GM21576 (cell line): Measurements from ENCODE around the gene TCEA3.

Source experiments
- ATAC-seq: cut with Tn5 transposase; IDR thresholded peaks from one replicate; pipeline ENCODE4 v1.9.1; 2021; ENCODE audit warnings: mild to moderate bottlenecking, moderate library complexity; ENCODE audit not compliant: unreplicated experiment

TCEA3 gene

GRCh38 chr1:23341931-23342692 is 82.4 kb downstream of the TCEA3 start:
- ATAC-seq = no peak

DNA sequence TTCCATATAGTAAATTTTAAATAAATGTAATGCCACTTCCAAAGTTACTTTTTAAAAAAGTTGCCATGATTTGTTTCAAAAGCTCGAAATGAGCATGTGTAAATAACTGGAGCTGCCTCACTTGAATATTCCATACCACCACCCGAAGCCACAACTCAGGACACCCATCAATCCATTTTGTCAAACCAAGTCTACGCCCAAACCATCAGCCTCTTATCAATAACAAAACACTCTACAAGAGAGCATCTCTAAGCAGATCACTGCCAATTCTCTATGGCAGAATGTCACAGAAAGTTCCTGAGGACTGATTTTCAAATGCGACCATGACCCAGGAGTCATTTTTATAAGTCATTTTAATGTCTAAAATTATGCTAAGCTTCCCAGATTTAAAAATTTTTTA is 84.9 kb downstream of the TCEA3 start:
- no peak for ATAC-seq

DNA sequence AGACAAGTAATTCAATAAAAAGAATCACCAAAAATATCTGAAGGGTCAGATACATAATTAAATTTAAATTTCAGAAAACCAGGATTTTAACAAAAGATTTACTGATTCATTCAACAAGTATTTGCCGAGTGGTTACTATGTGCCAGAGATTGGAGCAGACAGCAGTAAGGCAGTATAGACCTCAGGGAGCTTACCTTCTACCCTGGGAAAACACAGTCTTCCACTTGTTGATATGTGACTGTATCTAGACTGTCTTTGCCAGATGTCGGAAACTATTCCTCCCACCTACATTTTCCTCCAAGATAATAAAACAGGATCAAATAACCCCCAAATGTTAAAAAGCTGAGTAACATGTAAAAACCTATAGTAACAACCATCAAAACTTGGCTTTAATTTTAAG is 86.7 kb downstream of the TCEA3 start:
- no peak for ATAC-seq

GRCh38 chr1:23331713-23332112 is 92.8 kb downstream of the TCEA3 start:
- ATAC-seq = no peak
